H9 (cell line): ENCODE measurements around the gene DBR1. TPM values are rescaled to one million over a fixed set of nuclear protein-coding genes. Genes with fewer than 3 reads are reported as not detected.

Experiments
- DNase-seq: peaks from one replicate; pipeline ENCODE4 v3.0.0-alpha.2; 2017
- H2AFZ ChIP-seq: one replicate; pipeline ENCODE4 v1.6.1; 2013; ENCODE audit warnings: mild to moderate bottlenecking, low read length, control low read depth, moderate library complexity
- H2AK5ac ChIP-seq: 2 replicates; pipeline ENCODE4 v1.6.1; 2013; ENCODE audit warnings: low read length, control low read depth, mixed read lengths; ENCODE audit not compliant: insufficient read length
- H2BK120ac ChIP-seq: one replicate; pipeline ENCODE4 v1.6.1; 2013; ENCODE audit warnings: low read depth, mild to moderate bottlenecking, low read length, control low read depth, inconsistent platforms; ENCODE audit not compliant: poor library complexity, severe bottlenecking
- H2BK12ac ChIP-seq: 2 replicates; pipeline ENCODE4 v1.6.1; 2013; ENCODE audit warnings: low read length, control low read depth, mixed read lengths, low read depth; ENCODE audit not compliant: insufficient read length
- H2BK15ac ChIP-seq: 2 replicates; pipeline ENCODE4 v1.6.1; 2013; ENCODE audit warnings: low read depth, low read length, control low read depth
- H2BK20ac ChIP-seq: one replicate; pipeline ENCODE4 v1.6.1; 2013; ENCODE audit warnings: low read depth, mild to moderate bottlenecking, low read length, control low read depth, inconsistent platforms; ENCODE audit not compliant: poor library complexity, severe bottlenecking
- H2BK5ac ChIP-seq: 2 replicates; pipeline ENCODE4 v1.6.1; 2013; ENCODE audit warnings: low read length, control low read depth, mixed read lengths; ENCODE audit not compliant: insufficient read length
- H3K14ac ChIP-seq: 2 replicates; pipeline ENCODE4 v1.6.1; 2013; ENCODE audit warnings: low read length, control low read depth; ENCODE audit not compliant: insufficient read depth
- H3K18ac ChIP-seq: 2 replicates; pipeline ENCODE4 v1.6.1; 2013; ENCODE audit warnings: low read depth, mild to moderate bottlenecking, mixed read lengths, low read length, control low read depth; ENCODE audit not compliant: insufficient read length
- H3K23ac ChIP-seq: 2 replicates; pipeline ENCODE4 v1.6.1; 2013; ENCODE audit warnings: low read length, control low read depth, mixed read lengths, low read depth; ENCODE audit not compliant: insufficient read length
- H3K23me2 ChIP-seq: 2 replicates; pipeline ENCODE4 v1.6.1; 2013; ENCODE audit warnings: low read depth, mild to moderate bottlenecking, mixed read lengths, low read length, control low read depth; ENCODE audit not compliant: insufficient read length, poor library complexity, severe bottlenecking
- H3K27ac ChIP-seq: 2 replicates; pipeline ENCODE4 v1.5.1; 2013; ENCODE audit warnings: low read length, control low read depth, mixed read lengths, low read depth; ENCODE audit not compliant: insufficient read length
- H3K27me3 ChIP-seq: 2 replicates; pipeline ENCODE4 v1.6.1; 2013; ENCODE audit warnings: low read length, control low read depth, inconsistent platforms; ENCODE audit not compliant: insufficient read depth
- H3K4ac ChIP-seq: 2 replicates; pipeline ENCODE4 v1.6.1; 2013; ENCODE audit warnings: low read depth, mild to moderate bottlenecking, control low read depth, inconsistent platforms, low read length, moderate library complexity
- H3K4me1 ChIP-seq: 2 replicates; pipeline ENCODE4 v1.6.1; 2013; ENCODE audit warnings: low read length, control low read depth, inconsistent platforms; ENCODE audit not compliant: insufficient read depth
- H3K4me2 ChIP-seq: 2 replicates; pipeline ENCODE4 v1.6.1; 2013; ENCODE audit warnings: low read length, control low read depth, mixed read lengths; ENCODE audit not compliant: insufficient read length, insufficient read depth
- H3K56ac ChIP-seq: 2 replicates; pipeline ENCODE4 v1.6.1; 2013; ENCODE audit warnings: low read depth, mild to moderate bottlenecking, mixed read lengths, low read length, control low read depth; ENCODE audit not compliant: insufficient read length
- H3K79me1 ChIP-seq: 2 replicates; pipeline ENCODE4 v1.6.1; 2013; ENCODE audit warnings: low read depth, mild to moderate bottlenecking, moderate library complexity, low read length, control low read depth, inconsistent platforms; ENCODE audit not compliant: insufficient read depth, poor library complexity, severe bottlenecking
- H3K79me2 ChIP-seq: 2 replicates; pipeline ENCODE4 v1.6.1; 2013; ENCODE audit warnings: low read length, control low read depth, inconsistent platforms; ENCODE audit not compliant: insufficient read depth
- H3K9ac ChIP-seq: 2 replicates; pipeline ENCODE4 v1.6.1; 2013; ENCODE audit warnings: low read length, control low read depth, mixed read lengths; ENCODE audit not compliant: insufficient read length; ENCODE audit errors: extremely low read depth
- H3K9me3 ChIP-seq: one replicate; pipeline ENCODE4 v1.6.1; 2013; ENCODE audit warnings: low read depth, low read length, inconsistent platforms; ENCODE audit not compliant: control insufficient read depth
- H3T11ph ChIP-seq: one replicate; pipeline ENCODE4 v1.6.1; 2013; ENCODE audit warnings: mild to moderate bottlenecking, low read length, control low read depth, inconsistent platforms
- H4K20me1 ChIP-seq: one replicate; pipeline ENCODE4 v1.6.1; 2013; ENCODE audit not compliant: control insufficient read depth, insufficient read length, insufficient read depth
- H4K5ac ChIP-seq: 2 replicates; pipeline ENCODE4 v1.6.1; 2013; ENCODE audit warnings: low read depth, mild to moderate bottlenecking, mixed read lengths, low read length, control low read depth; ENCODE audit not compliant: insufficient read length
- H4K8ac ChIP-seq: replicated peaks from 2 replicates; pipeline ENCODE4 v1.6.1; 2013; ENCODE audit warnings: low read length, control low read depth, mixed read lengths, low read depth; ENCODE audit not compliant: insufficient read length
- H4K91ac ChIP-seq: 2 replicates; pipeline ENCODE4 v1.6.1; 2013; ENCODE audit warnings: low read depth, mild to moderate bottlenecking, moderate library complexity, mixed read lengths, low read length, control low read depth; ENCODE audit not compliant: insufficient read length
- H3K27ac Mint-ChIP-seq, 3 experiments: 2 replicates in 2 of 3; 3 replicates in 1 of 3; pipeline ENCODE4 v1.8.0; 2020 to 2021; ENCODE audit warnings: mixed read lengths in 3 of 3, mild to moderate bottlenecking in 1 of 3, moderate library complexity in 1 of 3
- H3K27me3 Mint-ChIP-seq: 2 replicates; pipeline ENCODE4 v1.8.0; 2021; ENCODE audit warnings: low read depth, mild to moderate bottlenecking, moderate library complexity, mixed read lengths
- H3K36me3 Mint-ChIP-seq, 3 experiments: 2 replicates in 2 of 3; 3 replicates in 1 of 3; pipeline ENCODE4 v1.8.0; 2020 to 2021; ENCODE audit warnings: low read depth in 3 of 3, mixed read lengths in 3 of 3; ENCODE audit not compliant: insufficient read depth in 1 of 3
- H3K4me1 Mint-ChIP-seq, 2 experiments: 2 replicates each; pipeline ENCODE4 v1.8.0; 2020; ENCODE audit warnings: mixed read lengths in 2 of 2
- H3K4me3 Mint-ChIP-seq, 2 experiments: 2 replicates in 1 of 2; 3 replicates in 1 of 2; pipeline ENCODE4 v1.8.0; 2020 to 2021; ENCODE audit warnings: mild to moderate bottlenecking in 2 of 2, mixed read lengths in 2 of 2, moderate library complexity in 1 of 2
- H3K9me3 Mint-ChIP-seq, 2 experiments: 2 replicates in 1 of 2; 3 replicates in 1 of 2; pipeline ENCODE4 v1.8.0; 2020; ENCODE audit warnings: mild to moderate bottlenecking in 2 of 2, mixed read lengths in 2 of 2, moderate library complexity in 1 of 2
- CTCF ChIP-seq: fragments of 200-600 bp; sonication (generic); conservative IDR thresholded peaks from 3 replicates; pipeline ENCODE4 v1.8.0; 2021; ENCODE audit warnings: antibody characterized with exemption, mild to moderate bottlenecking
- WGBS: extraction: QIAGEN DNeasy Blood & Tissue Kit; methylation state at CpG from one replicate; pipeline ENCODE4 v1.1.7; 2013; ENCODE audit warnings: missing lambda C conversion rate, low lambda C conversion rate, mixed read lengths; ENCODE audit not compliant: insufficient read length; ENCODE audit errors: extremely low coverage; 5-methylcytosine and 5-hydroxymethylcytosine counted together
- total RNA-seq: library from RNA; stranded (reverse); gene quantifications from 2 replicates; pipeline ENCODE4 v1.2.1, GENCODE V29; 2021

DBR1 gene
- total RNA-seq, 1 experiment from 2014 or later = 21.6 TPM

GRCh38 chr3:138205527-138205926 is 30.8 kb upstream of the DBR1 start:
- no peak overlapping the region for H3K56ac ChIP-seq
- no peak overlapping the region for H3K27ac ChIP-seq
- H3K23me2 ChIP-seq = no peaks in the 10 kb centered on the region
- H2BK20ac ChIP-seq = no peak overlapping the region
- DNase-seq = no peak
- H3K4ac ChIP-seq = no peak overlapping the region
- no peak overlapping the region for H3K4me2 ChIP-seq
- no CpG with 5 or more reads among the region's 5 CpGs for WGBS
- no peak overlapping the region for H2AK5ac ChIP-seq
- H2BK120ac ChIP-seq = no peak overlapping the region
- H3K27me3 ChIP-seq = no peaks in the 10 kb centered on the region
- H3K23ac ChIP-seq = no peak overlapping the region
- no peak overlapping the region for H3T11ph ChIP-seq
- H2AFZ ChIP-seq = no peak overlapping the region
- H3K27ac Mint-ChIP-seq = no peak overlapping the region
- no peak overlapping the region for H4K8ac ChIP-seq
- H4K20me1 ChIP-seq = no peaks in the 10 kb centered on the region
- no peak overlapping the region for H3K18ac ChIP-seq
- peaks cover 35 to 36% of the 10 kb centered on the region in 2 experiments for H3K4me1 Mint-ChIP-seq
- no peak overlapping the region for H3K4me3 Mint-ChIP-seq
- no peak overlapping the region for H4K5ac ChIP-seq
- no peaks in the 10 kb centered on the region for H3K27me3 Mint-ChIP-seq
- no peak overlapping the region for H2BK15ac ChIP-seq
- TF ChIP-seq CTCF = no peak
- H3K9ac ChIP-seq = no peak overlapping the region
- no peaks in the 10 kb centered on the region; a peak in 1 of 5 replicates for H3K9me3 Mint-ChIP-seq
- no peaks in the 10 kb centered on the region for H3K9me3 ChIP-seq
- no peak overlapping the region for H4K91ac ChIP-seq
- H2BK12ac ChIP-seq = no peak overlapping the region
- H3K79me1 ChIP-seq = peaks cover 3% of the 10 kb centered on the region
- no peaks in the 10 kb centered on the region; the same call in 1 of the 2 replicates for H3K4me1 ChIP-seq
- H2BK5ac ChIP-seq = no peak overlapping the region
- peaks cover 5 to 13% (median 10%) of the 10 kb centered on the region in 3 experiments for H3K36me3 Mint-ChIP-seq
- H3K79me2 ChIP-seq = peaks cover 13% of the 10 kb centered on the region; the same call in 1 of the 2 replicates
- no peak overlapping the region for H3K14ac ChIP-seq
